ENCODE results near the gene HOXB3.

Gene HOXB3

GRCh38 chr17:48597528-48597777 is 7.4 kb upstream of the HOXB3 start:
- DNase-seq = no peak

GRCh38 chr17:48596735-48597527 is 6.9 kb upstream of the HOXB3 start:
- no peak for DNase-seq

GRCh38 chr17:48596000-48596734 is 6.1 kb upstream of the HOXB3 start:
- DNase-seq = peak; percentile 55

GRCh38 chr17:48595278-48595999 is 5.4 kb upstream of the HOXB3 start:
- DNase-seq = no peak

GRCh38 chr17:48594538-48595277 is 4.7 kb upstream of the HOXB3 start:
- no peak for DNase-seq

GRCh38 chr17:48593840-48594537 is 3.9 kb upstream of the HOXB3 start:
- peak; percentile 81 for DNase-seq

- no peak for DNase-seq
Observed at GRCh38 chr17:48593126-48593829, 3.2 kb upstream of the HOXB3 start, which contains the start of gene HOXB5. HOXB5 (minus strand) TSS chr17:48593779; CDS start chr17:48593682, 97 bp downstream.

GRCh38 chr17:48592577-48592976 is 2.5 kb upstream of the HOXB3 start:
- no peak for DNase-seq

GRCh38 chr17:48592057-48592514 is 2.0 kb upstream of the HOXB3 start:
- DNase-seq = no peak

GRCh38 chr17:48591255-48592056 is 1.4 kb upstream of the HOXB3 start:
- DNase-seq = no peak

- DNase-seq = no peak
Observed at GRCh38 chr17:48590607-48591161, 643 bp upstream of the HOXB3 start.

GRCh38 chr17:48589060-48589830 is 796 bp downstream of the HOXB3 start:
- no peak for DNase-seq

- DNase-seq = no peak
Observed at GRCh38 chr17:48588528-48588927, 1.5 kb downstream of the HOXB3 start.

- no peak for DNase-seq
Observed at GRCh38 chr17:48588074-48588415, 2.0 kb downstream of the HOXB3 start.

GRCh38 chr17:48587276-48588073 is 2.6 kb downstream of the HOXB3 start:
- DNase-seq = no peak

- DNase-seq = no peak
Observed at GRCh38 chr17:48586355-48587258, 3.4 kb downstream of the HOXB3 start.

GRCh38 chr17:48584223-48584741 is 5.8 kb downstream of the HOXB3 start:
- no peak for DNase-seq
